GM03348 (cell line): ENCODE measurements around the gene USPL1.
"Not testable (repeated sequence)": the region's sequence is repeated elsewhere in the genome, so short reads cannot be mapped to it uniquely, and the experiment has no call there.

ENCODE experiments used
- DNase-seq: peaks from one replicate; pipeline ENCODE4 v3.0.0; 2012; ENCODE audit warnings: low spot score

USPL1 gene

GRCh38 chr13:30617315-30618185 is at the start of gene USPL1:
Gene USPL1 (plus strand): TSS chr13:30617920. CDS start chr13:30621141, 3,221 bp downstream.
- DNase-seq = peak; percentile 97

- DNase-seq = peak; percentile 83
Measured at GRCh38 chr13:30569901-30570576, 47.7 kb upstream of the USPL1 start.

- no peak for DNase-seq
Measured at GRCh38 chr13:30570691-30571090, 47.0 kb upstream of the USPL1 start.

- DNase-seq = peak; percentile 56
Measured at GRCh38 chr13:30572859-30573275, 44.9 kb upstream of the USPL1 start.

- no peak for DNase-seq
Measured at GRCh38 chr13:30576528-30576927, 41.2 kb upstream of the USPL1 start.

- DNase-seq = peak; percentile 84
Measured at GRCh38 chr13:30577401-30577852, 40.3 kb upstream of the USPL1 start.

GRCh38 chr13:30580852-30581502 is 36.7 kb upstream of the USPL1 start:
- DNase-seq = no peak

- DNase-seq = peak; percentile 16
Measured at GRCh38 chr13:30581582-30581981, 36.1 kb upstream of the USPL1 start.

GRCh38 chr13:30584051-30584731 is 33.5 kb upstream of the USPL1 start:
- no peak for DNase-seq

- peak; percentile 7 for DNase-seq
Measured at GRCh38 chr13:30585748-30586262, 31.9 kb upstream of the USPL1 start.

- DNase-seq = no peak
Measured at GRCh38 chr13:30587231-30587630, 30.5 kb upstream of the USPL1 start.

- DNase-seq = no peak
Measured at GRCh38 chr13:30587739-30588138, 30.0 kb upstream of the USPL1 start.

GRCh38 chr13:30593001-30593400 is 24.7 kb upstream of the USPL1 start:
- no peak for DNase-seq

GRCh38 chr13:30600496-30600895 is 17.2 kb upstream of the USPL1 start:
- DNase-seq = no peak

GRCh38 chr13:30601836-30602235 is 15.9 kb upstream of the USPL1 start:
- DNase-seq = no peak

GRCh38 chr13:30605052-30605451 is 12.7 kb upstream of the USPL1 start:
- DNase-seq = no peak

- not testable (repeated sequence) for DNase-seq
Measured at GRCh38 chr13:30607186-30607585, 10.5 kb upstream of the USPL1 start.

- DNase-seq = no peak
Measured at GRCh38 chr13:30607908-30608307, 9.8 kb upstream of the USPL1 start.

GRCh38 chr13:30608364-30608763 is 9.4 kb upstream of the USPL1 start:
- no peak for DNase-seq

GRCh38 chr13:30610311-30610710 is 7.4 kb upstream of the USPL1 start:
- no peak for DNase-seq

- DNase-seq = peak; percentile 8
Measured at GRCh38 chr13:30615481-30615865, 2.2 kb upstream of the USPL1 start.
